Endodermal cell (in vitro differentiated cells): ENCODE measurements around the gene SORCS2. TPM values are rescaled to one million over a fixed set of nuclear protein-coding genes. Genes with fewer than 3 reads are reported as not detected.

Experiments used
- DNase-seq: peaks from one replicate; pipeline ENCODE4 v3.0.0-alpha.2; 2017
- H3K27ac ChIP-seq: 2 replicates; pipeline ENCODE4 v1.5.1; 2013; ENCODE audit warnings: mild to moderate bottlenecking, low read depth, low read length, moderate library complexity
- H3K27me3 ChIP-seq: 2 replicates; pipeline ENCODE4 v1.6.1; 2013; ENCODE audit warnings: mild to moderate bottlenecking, low read length, moderate library complexity; ENCODE audit not compliant: insufficient read depth, control insufficient read depth, poor library complexity, severe bottlenecking
- H3K36me3 ChIP-seq: 2 replicates; pipeline ENCODE4 v1.7.0; 2013; ENCODE audit warnings: mild to moderate bottlenecking, low read length, moderate library complexity; ENCODE audit not compliant: control insufficient read depth, insufficient read depth
- H3K4me1 ChIP-seq: one replicate; pipeline ENCODE4 v1.7.0; 2013; ENCODE audit warnings: low read length; ENCODE audit not compliant: control insufficient read depth, insufficient read depth
- H3K4me3 ChIP-seq: 2 replicates; pipeline ENCODE4 v1.5.1; 2013; ENCODE audit warnings: mild to moderate bottlenecking, low read length, moderate library complexity
- H3K9ac ChIP-seq: 2 replicates; pipeline ENCODE4 v1.6.1; 2013; ENCODE audit warnings: mild to moderate bottlenecking, low read length, moderate library complexity; ENCODE audit not compliant: poor library complexity, severe bottlenecking; ENCODE audit errors: extremely low read depth
- H3K9me3 ChIP-seq: 2 replicates; pipeline ENCODE4 v1.6.1; 2013; ENCODE audit warnings: mild to moderate bottlenecking, low read length, moderate library complexity; ENCODE audit not compliant: control insufficient read depth
- H3K27ac Mint-ChIP-seq: 2 replicates; pipeline ENCODE4 v1.8.0; 2020; ENCODE audit warnings: mixed read lengths
- H3K27me3 Mint-ChIP-seq: 2 replicates; pipeline ENCODE4 v1.8.0; 2021; ENCODE audit warnings: mild to moderate bottlenecking, mixed read lengths; ENCODE audit not compliant: insufficient read depth
- H3K36me3 Mint-ChIP-seq: 2 replicates; pipeline ENCODE4 v1.8.0; 2020; ENCODE audit warnings: low read depth, mixed read lengths
- H3K4me1 Mint-ChIP-seq: 2 replicates; pipeline ENCODE4 v1.8.0; 2020; ENCODE audit warnings: mixed read lengths
- H3K4me3 Mint-ChIP-seq: 2 replicates; pipeline ENCODE4 v1.8.0; 2020; ENCODE audit warnings: mild to moderate bottlenecking, moderate library complexity, mixed read lengths
- H3K9me3 Mint-ChIP-seq: 2 replicates; pipeline ENCODE4 v1.8.0; 2020; ENCODE audit warnings: mild to moderate bottlenecking, mixed read lengths
- WGBS, 2 experiments: methylation state at CpG; one replicate each; pipeline versions ENCODE4 v1.1.5 to v1.1.7; 2013; ENCODE audit warnings: missing lambda C conversion rate in 2 of 2, mixed read lengths in 1 of 2; ENCODE audit not compliant: insufficient coverage in 1 of 2, insufficient read length in 1 of 2; 5-methylcytosine and 5-hydroxymethylcytosine counted together
- total RNA-seq, 2 donors: library from RNA; stranded (reverse); fragmentation: NEBNext Ultra II Directional in 1 of 2; extraction: Animal tissue kit (Norgen Biotek cat#: 25700) in 1 of 2; gene quantifications; 2 replicates in 1 of 2; 3 replicates in 1 of 2; pipeline ENCODE4 v1.2.1, GENCODE V29; 2021
- TF ChIP-seq, protein P1 (sequence below): fragments of 200-600 bp; sonication (generic); conservative IDR thresholded peaks from 2 replicates; pipeline ENCODE4 v1.5.0; 2021; ENCODE audit warnings: antibody characterized with exemption, mild to moderate bottlenecking

Gene SORCS2
- total RNA-seq, 2 donors from 2014 or later, result 1.4 to 1.9 TPM

- DNase-seq, result no peak
- no peaks in the 10 kb centered on the region for H3K9me3 Mint-ChIP-seq
- no peak overlapping the region for H3K4me3 ChIP-seq
- H3K36me3 Mint-ChIP-seq, result no peaks in the 10 kb centered on the region
- H3K27ac Mint-ChIP-seq, result no peak overlapping the region
- H3K36me3 ChIP-seq, result no peaks in the 10 kb centered on the region
- no peaks in the 10 kb centered on the region for H3K4me1 ChIP-seq
- H3K4me1 Mint-ChIP-seq, result no peaks in the 10 kb centered on the region
- no peaks in the 10 kb centered on the region for H3K27me3 ChIP-seq
- H3K27ac ChIP-seq, result peak overlapping the region; percentile 66
- no peaks in the 10 kb centered on the region for H3K9me3 ChIP-seq
- 88 to 91% methylated on average over 6 to 14 of the region's 14 CpGs for WGBS, 2 experiments
- TF ChIP-seq, protein P1, sequence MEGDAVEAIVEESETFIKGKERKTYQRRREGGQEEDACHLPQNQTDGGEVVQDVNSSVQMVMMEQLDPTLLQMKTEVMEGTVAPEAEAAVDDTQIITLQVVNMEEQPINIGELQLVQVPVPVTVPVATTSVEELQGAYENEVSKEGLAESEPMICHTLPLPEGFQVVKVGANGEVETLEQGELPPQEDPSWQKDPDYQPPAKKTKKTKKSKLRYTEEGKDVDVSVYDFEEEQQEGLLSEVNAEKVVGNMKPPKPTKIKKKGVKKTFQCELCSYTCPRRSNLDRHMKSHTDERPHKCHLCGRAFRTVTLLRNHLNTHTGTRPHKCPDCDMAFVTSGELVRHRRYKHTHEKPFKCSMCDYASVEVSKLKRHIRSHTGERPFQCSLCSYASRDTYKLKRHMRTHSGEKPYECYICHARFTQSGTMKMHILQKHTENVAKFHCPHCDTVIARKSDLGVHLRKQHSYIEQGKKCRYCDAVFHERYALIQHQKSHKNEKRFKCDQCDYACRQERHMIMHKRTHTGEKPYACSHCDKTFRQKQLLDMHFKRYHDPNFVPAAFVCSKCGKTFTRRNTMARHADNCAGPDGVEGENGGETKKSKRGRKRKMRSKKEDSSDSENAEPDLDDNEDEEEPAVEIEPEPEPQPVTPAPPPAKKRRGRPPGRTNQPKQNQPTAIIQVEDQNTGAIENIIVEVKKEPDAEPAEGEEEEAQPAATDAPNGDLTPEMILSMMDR, result no peak
- H3K27me3 Mint-ChIP-seq, result no peaks in the 10 kb centered on the region
- H3K9ac ChIP-seq, result no peak overlapping the region
- no peak overlapping the region for H3K4me3 Mint-ChIP-seq
Observed at GRCh38 chr4:7286170-7286569, 93.8 kb downstream of the SORCS2 start.

- no peak for DNase-seq
- H3K27me3 Mint-ChIP-seq, result no peaks in the 10 kb centered on the region
- no peaks in the 10 kb centered on the region for H3K4me1 ChIP-seq
Observed at GRCh38 chr4:7286798-7287197, 94.5 kb downstream of the SORCS2 start.

DNA sequence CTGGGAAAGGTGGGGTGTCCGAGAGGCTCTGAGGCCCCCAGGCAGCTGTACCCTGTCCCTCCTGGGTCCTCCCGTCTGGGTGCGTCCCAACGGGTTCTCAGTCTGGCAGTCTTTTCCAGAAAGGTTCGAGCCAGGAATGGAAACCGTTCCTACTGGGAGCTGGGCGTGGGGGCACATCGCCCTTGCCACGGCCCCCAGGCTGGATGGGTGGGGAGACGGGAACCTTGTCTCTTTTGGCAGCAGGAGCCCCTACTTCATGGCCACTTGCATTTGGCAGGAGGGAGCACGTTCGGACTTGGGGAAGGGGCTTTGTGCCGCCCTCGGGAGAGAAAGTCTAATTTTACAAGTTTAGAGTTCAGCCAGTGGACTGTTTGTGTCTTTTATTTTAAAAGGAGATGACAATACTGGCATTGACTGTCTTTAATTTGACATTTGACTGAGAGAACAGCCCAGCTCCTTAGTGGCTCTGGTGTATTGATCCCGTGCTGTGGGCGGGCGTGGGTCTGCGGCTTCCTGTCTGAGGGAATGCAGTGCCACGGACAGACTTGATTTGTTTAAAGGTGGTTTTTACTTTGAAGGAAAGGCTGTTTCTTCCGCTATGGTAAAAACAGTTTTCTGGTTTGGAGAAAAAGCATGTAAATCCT is 95.1 kb downstream of the SORCS2 start:
- Histone ChIP-seq H3K27ac (no peak overlapping the region), H3K9ac (no peak overlapping the region), H3K36me3 (no peaks in the 10 kb centered on the region), H3K27me3 (no peaks in the 10 kb centered on the region), H3K4me3 (no peak overlapping the region), H3K4me1 (no peaks in the 10 kb centered on the region), H3K9me3 (no peaks in the 10 kb centered on the region)
- H3K27me3 Mint-ChIP-seq, result no peaks in the 10 kb centered on the region
- no peaks in the 10 kb centered on the region for H3K36me3 Mint-ChIP-seq
- WGBS, 2 experiments, result 87 to 89% methylated on average over 15 to 20 of the region's 20 CpGs
- H3K4me1 Mint-ChIP-seq, result no peaks in the 10 kb centered on the region
- H3K4me3 Mint-ChIP-seq, result no peak overlapping the region
- no peak for DNase-seq
- no peak overlapping the region for H3K27ac Mint-ChIP-seq
- H3K9me3 Mint-ChIP-seq, result no peaks in the 10 kb centered on the region
- TF ChIP-seq, protein P1, result no peak

More at GRCh38 chr4:7286798-7287197, 94.5 kb downstream of the SORCS2 start:
- WGBS, 2 experiments, result 86% methylated on average over 1 to 7 of the region's 7 CpGs
- no peak overlapping the region for H3K9ac ChIP-seq
- no peaks in the 10 kb centered on the region for H3K36me3 ChIP-seq
- no peak overlapping the region for H3K4me3 ChIP-seq
- H3K27ac ChIP-seq, result no peak overlapping the region
- Mint-ChIP-seq H3K9me3 (no peaks in the 10 kb centered on the region), H3K4me3 (no peak overlapping the region), H3K4me1 (no peaks in the 10 kb centered on the region), H3K27ac (no peak overlapping the region), H3K36me3 (no peaks in the 10 kb centered on the region)
- TF ChIP-seq, protein P1, result no peak
- H3K9me3 ChIP-seq, result no peaks in the 10 kb centered on the region
- H3K27me3 ChIP-seq, result no peaks in the 10 kb centered on the region
